ENCODE measurements around the gene PPM1F. TPM values are rescaled to one million over a fixed set of nuclear protein-coding genes. Genes with fewer than 3 reads are reported as not detected.
"Not testable (repeated sequence)": the region's sequence is repeated elsewhere in the genome, so short reads cannot be mapped to it uniquely, and the experiment has no call there.

Gene PPM1F
- polyA plus RNA-seq, 3 donors, result 34.8 to 38.5 (median 36.1) TPM

DNA sequence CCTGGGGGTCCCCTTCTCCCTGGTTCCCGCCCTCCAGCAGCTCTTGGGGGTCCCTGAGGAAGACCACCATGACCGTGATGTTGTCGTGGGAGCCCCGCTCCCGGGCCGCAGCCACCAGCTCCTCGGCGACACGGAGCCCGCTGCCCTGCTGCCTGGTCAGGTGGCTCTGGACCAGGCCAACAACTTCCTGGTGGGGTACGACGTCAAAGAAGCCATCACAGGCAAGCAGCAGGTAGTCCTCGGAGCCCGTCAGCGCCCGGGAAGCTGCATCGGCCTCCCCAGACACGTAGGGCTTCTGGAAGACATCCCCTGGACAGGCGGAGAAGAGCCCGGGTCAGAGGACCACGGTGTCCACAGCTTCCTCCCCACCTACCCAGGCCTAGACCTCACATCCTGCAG lies 29.5 kb downstream of the PPM1F start:
- no peak for DNase-seq (ENCODE audit: low read depth in 3 of 3, low spot score in 2 of 3)

GRCh38 chr22:21922370-21923162 lies 30.1 kb downstream of the PPM1F start:
- DNase-seq (ENCODE audit: low read depth in 3 of 3, low spot score in 2 of 3), result no peak

GRCh38 chr22:21921729-21922128 lies 30.9 kb downstream of the PPM1F start:
- DNase-seq (ENCODE audit: low read depth in 3 of 3, low spot score in 2 of 3), result no peak

DNA sequence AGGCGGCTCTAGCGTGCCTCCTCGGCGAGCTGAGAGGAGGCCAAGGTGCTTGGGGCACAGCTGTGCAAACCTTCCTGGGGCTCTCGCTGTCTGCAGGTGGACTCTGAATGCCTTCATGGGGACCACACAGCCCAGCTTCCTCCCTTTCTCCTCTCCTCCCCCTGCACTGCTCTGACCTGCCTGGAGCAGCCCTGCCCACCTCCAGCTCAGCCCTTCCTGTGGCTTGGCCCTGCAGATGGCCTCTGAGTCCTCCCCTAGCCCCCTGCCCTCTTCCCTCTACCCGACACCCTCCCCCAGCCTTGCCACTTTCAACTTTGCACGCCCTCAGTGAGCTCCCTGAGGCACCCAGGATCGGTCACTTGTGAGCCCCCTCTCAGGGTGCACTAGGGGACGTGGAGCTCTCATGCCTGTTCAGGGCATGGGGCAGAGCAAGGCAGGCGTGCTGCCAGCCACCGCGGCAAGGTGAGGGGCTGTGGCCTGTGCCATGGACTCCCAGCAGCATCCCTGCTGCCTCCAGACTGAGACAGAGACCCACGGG lies 31.4 kb downstream of the PPM1F start:
- DNase-seq (ENCODE audit: low read depth in 3 of 3, low spot score in 2 of 3), result no peak

DNA sequence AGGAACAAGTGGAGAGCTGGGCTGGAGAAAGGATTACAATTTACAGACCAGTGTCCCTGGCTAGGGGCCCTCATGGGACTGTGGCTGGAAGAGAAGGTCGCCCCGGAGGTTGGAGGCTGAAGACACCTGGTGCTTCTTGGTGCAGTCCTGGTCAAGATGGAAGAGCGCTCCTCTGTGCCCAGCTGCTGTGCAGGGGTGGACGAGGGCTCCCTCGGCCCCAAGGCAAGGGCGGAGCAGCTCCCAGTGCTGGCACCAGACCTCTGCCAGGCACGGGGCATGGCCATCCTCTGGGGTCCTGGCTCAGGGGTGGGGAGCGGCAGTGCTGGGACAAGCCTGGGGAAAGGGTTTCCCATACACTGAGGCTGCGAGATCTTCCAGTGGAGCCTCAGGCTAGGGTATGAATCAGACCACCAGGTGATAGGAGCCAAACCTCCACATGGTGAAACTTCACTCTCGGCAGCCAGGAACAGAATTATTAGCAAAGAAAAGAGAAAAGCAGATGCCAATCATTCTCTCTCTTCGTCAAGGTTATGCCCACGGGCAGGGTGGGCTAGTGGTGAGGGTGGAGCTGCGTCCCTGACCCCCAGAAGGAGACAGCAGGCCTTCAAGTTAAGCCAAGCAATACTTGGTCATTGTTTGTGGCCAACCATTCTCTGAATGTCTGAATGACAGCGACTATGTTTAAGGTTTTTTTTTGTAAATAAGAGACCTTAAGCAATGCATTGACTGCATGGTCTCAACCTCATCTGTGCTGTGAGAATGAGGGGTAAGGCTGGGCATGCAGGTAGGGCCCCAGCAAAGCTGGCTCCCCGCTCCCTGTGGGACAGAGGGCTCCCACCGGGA lies 32.1 kb downstream of the PPM1F start:
- no peak for DNase-seq (ENCODE audit: low read depth in 3 of 3, low spot score in 2 of 3)

DNA sequence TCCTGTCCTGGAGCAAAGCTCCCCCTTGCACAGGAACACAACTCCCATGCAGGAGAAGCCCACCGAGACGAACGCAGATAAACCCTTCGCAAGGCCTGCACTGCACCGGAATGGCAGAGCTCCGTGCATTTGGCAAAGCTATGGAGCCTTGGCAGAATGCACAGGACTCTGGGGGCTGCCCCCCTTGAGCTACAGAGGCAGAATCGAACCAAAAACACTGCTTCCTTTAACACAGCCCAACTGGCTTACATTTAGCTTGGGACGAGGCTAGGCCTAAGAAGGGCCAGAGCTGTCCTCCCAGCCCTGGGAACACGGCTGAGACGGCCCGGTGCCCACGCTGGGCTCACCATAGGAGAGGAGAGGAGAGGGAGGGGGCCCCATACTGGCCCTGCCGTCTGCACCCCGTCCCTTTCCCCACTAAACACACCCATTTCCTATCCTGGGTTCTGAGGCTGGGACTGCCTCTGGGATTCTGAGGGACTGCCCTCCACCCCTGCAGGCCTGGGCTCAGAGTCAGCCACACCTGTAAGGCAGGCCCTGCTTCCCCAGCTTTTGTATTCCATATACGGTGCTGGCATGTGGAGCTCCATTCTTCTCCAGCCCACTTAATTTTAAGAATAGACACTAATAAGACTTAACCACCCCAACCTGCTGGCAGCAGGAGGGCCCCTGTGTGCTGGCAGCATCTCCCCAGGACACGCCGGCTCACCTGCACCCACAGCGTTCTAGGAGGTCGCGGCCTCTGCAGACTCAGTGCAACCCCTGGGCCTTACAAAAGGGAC lies 32.9 kb downstream of the PPM1F start:
- DNase-seq (ENCODE audit: low read depth in 3 of 3, low spot score in 2 of 3), result no peak

GRCh38 chr22:21918466-21919185 lies 34.0 kb downstream of the PPM1F start:
- no peak for DNase-seq (ENCODE audit: low read depth in 3 of 3, low spot score in 2 of 3)

DNA sequence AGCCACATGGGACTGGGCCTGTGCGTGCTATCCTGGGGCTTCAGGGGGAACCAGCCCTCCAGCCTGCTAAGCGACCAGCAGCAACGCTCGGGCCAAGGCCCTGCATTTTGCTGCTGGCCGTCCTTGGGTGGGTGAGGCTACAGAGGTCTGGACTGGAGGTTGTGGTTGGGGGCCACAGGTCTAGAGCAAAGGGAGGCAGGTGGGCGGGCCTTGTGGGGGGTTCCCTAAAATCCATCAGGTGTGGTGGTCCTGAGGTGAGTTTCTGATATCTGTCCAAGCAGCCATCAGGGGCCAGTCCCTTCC lies 34.7 kb downstream of the PPM1F start:
- no peak for DNase-seq (ENCODE audit: low read depth in 3 of 3, low spot score in 2 of 3)

DNA sequence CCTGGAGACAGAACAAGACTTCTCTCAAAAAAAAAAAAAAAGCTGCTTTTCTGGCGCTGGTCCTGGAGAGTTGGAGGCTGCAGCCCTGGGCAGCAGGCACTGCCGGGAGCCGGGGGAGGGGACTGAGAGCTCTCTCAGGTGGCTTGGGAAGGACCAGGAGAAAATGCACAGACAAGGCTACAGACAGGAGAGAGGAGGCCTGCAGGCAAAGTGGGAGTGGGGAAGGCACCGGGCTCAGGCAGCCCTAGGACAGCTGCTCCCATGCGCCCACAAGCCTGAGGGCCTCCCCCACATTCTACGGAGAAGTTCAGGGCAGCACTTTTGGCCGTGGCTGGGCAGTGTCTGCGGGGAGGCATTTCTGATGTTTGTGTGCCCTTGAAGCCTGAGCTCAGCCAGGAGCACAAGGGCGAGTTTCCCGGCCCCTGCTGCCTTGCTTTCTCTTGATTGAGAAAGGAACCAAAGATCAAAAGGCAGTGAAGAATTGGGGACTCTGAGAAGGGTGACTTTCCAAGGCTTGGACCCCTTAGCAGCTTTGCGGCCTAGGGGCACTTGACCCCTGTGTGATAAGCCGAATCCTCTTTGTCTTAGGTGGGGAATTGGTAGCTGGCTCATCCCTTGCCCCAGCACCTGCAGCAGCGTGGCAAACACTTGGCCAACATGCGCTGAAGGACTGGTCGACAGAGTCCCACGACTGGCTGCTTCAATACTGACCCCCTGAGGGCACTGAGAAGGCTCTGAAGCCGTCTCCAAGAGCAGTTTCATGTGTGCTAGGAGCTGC lies 35.3 kb downstream of the PPM1F start:
- peak in 1 of 3 donors; percentile 16 for DNase-seq (ENCODE audit: low read depth in 3 of 3, low spot score in 2 of 3)

GRCh38 chr22:21916309-21916918 lies 36.2 kb downstream of the PPM1F start:
- no peak for DNase-seq (ENCODE audit: low read depth in 3 of 3, low spot score in 2 of 3)

DNA sequence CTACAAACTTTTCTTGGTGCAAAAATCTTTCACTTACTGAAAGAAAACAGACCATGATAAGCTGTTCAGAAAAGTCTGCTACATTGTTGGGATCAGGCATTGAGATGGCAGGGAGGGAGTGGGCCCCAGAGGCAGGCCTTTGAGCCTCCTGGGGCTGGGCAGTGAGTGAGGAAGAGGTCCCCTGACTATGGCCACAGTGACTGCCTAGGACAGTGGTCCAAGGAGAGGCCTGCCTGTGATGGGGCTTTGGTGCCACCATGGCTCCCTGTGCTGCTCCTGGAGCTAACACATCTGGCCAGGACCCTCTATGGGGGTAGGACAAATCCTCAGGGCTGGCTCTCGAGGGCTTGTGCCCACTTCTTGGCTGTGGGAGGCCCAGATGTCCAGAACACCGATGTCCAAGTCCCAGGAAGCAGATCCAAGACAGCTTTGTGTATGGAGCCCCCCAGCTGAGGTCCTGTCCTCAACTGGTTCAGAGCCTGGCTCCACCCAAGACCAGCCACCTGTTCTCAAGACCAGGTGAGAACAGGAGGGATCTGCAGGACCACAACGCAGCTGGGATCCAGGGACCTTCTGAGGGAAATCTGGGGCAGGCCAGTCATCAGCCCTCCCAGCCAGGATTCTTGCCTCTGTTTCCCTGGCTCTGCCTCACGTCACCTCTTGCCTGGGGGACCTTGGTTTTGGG lies 36.9 kb downstream of the PPM1F start:
- DNase-seq (ENCODE audit: low read depth in 3 of 3, low spot score in 2 of 3), result no peak

DNA sequence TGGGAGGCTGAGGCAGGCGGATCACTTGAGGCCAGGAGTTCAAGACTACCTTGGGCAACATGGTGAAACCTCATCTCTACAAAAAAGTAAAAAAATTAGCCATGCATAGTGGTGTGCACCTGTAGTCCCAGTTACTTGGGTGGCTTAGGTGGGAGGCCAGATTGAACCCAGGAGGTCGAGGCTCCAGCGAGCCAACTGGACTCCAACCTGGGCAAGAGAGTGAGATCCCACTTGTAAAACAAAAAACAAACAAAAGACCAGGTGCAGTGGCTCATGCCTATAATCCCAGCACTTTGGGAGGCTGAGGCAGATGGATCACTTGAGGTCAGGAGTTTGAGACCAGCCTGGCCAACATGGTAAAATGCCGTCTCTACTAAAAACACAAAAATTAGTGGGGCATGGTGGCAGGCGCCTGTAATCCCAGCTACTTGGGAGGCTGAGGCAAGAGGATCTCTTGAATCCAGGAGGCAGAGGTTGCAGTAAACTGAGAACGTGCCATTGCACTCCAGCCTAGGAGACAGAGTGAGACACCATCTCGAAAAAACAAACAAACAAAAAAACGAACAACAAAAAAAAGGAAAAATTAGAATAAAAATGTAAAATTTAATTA lies 38.5 kb downstream of the PPM1F start:
- not testable (repeated sequence) for DNase-seq (ENCODE audit: low read depth in 3 of 3, low spot score in 2 of 3)

- DNase-seq (ENCODE audit: low read depth in 3 of 3, low spot score in 2 of 3), result not testable (repeated sequence)
Measured at GRCh38 chr22:21910367-21910766, 42.3 kb downstream of the PPM1F start.

- DNase-seq (ENCODE audit: low read depth in 3 of 3, low spot score in 2 of 3), result no peak
Measured at GRCh38 chr22:21909871-21910270, 42.8 kb downstream of the PPM1F start.

DNA sequence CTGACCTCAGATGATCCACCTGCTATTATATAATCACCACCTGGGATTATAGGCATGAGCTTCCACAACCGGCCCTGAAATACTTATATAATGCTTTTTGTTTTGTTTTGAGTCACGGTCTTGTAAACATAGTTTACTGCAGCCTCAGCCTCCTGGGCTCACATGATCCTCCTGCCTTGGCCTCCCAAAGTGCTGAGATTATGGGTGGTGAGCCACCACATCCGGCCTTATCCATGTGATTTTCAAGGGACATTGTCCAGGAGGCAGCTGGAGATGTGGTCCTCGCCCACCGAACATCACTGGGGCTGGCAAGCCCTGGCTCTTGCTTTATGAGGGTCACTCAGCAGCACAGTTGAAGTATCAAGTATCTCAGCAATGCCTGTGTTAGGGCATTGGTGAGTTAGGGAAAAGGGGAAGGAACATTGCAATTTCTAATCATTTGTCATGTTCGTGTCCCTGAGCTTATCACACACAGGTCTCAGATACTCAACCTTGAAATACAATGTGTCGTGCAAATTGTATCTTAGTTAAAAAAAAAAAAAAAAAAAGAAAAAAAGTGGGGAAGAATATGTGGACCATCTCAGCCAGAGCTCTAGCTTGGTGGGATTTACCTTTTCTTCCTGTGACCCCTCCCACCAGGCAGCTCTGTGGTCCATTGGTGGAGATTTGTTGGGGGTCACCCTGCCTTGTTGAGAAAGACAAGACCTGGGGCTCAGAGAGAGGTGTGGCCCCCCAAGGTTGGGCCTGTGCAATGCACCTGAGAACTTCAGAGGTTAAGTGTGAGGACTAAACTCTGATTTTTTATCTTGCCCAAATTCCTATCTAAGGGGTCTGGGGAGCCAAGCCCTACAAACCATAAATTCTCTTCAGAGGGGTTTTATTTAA lies 44.8 kb downstream of the PPM1F start:
- DNase-seq (ENCODE audit: low read depth in 3 of 3, low spot score in 2 of 3), result no peak

- not testable (repeated sequence) for DNase-seq (ENCODE audit: low read depth in 3 of 3, low spot score in 2 of 3)
Measured at GRCh38 chr22:21905234-21905633, 47.4 kb downstream of the PPM1F start.

DNA sequence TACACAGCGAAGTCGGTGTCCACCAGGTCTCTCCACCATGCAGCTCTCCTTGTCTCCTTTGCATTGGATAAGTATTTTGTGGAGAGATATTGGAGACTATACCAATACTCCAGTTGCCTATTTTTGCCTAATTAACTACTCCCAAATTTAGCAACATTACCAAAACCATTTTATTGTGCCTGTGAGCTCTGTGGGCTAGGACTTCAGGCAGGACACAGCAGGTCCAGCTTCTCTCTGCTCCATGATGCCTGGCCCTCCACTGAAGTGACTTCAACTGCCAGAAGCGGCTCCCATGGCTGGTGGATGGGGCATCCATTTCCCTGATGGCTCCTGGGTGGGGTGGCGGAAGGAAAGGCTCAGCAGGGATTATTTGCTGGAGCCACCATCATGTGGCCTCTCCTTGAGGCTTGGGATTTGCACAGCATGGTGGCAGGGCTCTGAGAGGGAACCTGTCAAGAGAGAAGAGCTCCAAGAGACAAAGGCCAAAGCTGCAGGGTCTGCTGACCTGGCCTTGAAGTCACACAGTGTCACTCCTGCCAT lies 48.3 kb downstream of the PPM1F start:
- no peak for DNase-seq (ENCODE audit: low read depth in 3 of 3, low spot score in 2 of 3)
